HS-5 (cell line): ENCODE data around the gene ZNF831.

ENCODE experiments used
- DNase-seq: peaks from one replicate; pipeline ENCODE4 v3.0.0-alpha.2; 2012; ENCODE audit warnings: low read depth

ZNF831 gene

GRCh38 chr20:59247731-59248684 is 84.4 kb downstream of the ZNF831 start:
- no peak for DNase-seq

DNA sequence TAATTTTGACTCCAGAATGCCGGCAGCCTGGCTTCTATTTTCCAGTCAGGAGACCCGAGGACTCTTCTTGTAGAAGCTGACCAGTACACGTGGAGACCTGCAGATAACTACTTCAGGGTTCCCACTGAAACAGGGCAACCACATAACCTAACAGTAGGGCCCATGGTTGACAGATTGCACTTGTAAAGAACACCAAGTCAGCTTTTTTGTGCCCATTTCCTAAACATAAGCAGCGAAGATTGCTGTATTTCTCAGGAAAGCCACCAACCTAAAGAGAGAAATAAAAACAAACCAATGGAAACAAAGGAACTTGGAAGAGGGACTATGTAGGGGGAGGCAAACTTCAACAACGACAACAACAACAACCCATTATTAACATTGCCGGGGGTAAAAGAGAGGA is 86.7 kb downstream of the ZNF831 start:
- no peak for DNase-seq

GRCh38 chr20:59253325-59253724 is 89.7 kb downstream of the ZNF831 start:
- DNase-seq = no peak

GRCh38 chr20:59253779-59254319 is 90.2 kb downstream of the ZNF831 start:
- no peak for DNase-seq

GRCh38 chr20:59255256-59255655 is 91.6 kb downstream of the ZNF831 start:
- DNase-seq = no peak

GRCh38 chr20:59258221-59258621 is 94.6 kb downstream of the ZNF831 start:
- DNase-seq = no peak

- DNase-seq = no peak
Measured at GRCh38 chr20:59259946-59260345, 96.3 kb downstream of the ZNF831 start.

DNA sequence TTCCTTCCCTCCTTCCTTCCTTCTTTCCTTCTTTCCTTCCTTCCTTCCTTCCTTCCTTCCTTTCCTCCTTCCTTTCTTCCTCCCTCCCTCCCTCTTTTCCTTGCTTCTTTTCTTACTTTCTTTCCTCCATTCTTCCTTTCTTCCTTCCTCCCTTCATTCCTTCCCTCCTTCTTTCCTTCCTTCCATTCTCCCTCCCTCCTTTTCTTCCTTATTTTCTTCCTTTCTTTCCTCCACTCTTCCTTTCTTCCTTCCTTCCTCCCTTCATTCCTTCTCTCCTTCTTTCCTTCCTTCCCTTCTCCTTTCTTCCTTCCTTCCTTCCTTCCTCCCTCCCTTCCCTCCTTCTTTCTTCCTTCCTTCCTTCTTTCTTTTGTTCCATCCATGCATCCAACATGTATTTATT is 101.7 kb downstream of the ZNF831 start:
- DNase-seq = no peak

DNA sequence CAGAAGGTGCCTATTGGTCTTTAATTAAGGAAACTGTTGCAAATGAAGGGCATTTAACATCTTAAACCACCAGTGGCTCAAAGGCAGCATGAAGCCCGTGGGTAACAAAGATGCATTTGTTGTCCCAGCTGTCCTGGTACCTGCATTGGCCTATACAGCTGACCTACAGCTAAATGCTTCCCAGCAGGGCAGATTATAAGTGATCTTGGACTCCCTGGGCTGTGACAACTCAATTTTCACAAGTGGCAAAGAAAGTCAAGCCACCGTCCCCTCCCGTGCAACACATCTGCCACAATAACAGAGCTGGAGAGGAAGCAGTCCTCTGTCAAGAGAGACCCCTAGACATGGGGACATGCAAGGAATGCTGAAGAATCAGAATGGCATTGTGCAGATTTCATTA is 105.2 kb downstream of the ZNF831 start:
- DNase-seq = no peak

- no peak for DNase-seq
Measured at GRCh38 chr20:59269411-59270025, 105.9 kb downstream of the ZNF831 start.

- DNase-seq = no peak
Measured at GRCh38 chr20:59270380-59270779, 106.8 kb downstream of the ZNF831 start.

DNA sequence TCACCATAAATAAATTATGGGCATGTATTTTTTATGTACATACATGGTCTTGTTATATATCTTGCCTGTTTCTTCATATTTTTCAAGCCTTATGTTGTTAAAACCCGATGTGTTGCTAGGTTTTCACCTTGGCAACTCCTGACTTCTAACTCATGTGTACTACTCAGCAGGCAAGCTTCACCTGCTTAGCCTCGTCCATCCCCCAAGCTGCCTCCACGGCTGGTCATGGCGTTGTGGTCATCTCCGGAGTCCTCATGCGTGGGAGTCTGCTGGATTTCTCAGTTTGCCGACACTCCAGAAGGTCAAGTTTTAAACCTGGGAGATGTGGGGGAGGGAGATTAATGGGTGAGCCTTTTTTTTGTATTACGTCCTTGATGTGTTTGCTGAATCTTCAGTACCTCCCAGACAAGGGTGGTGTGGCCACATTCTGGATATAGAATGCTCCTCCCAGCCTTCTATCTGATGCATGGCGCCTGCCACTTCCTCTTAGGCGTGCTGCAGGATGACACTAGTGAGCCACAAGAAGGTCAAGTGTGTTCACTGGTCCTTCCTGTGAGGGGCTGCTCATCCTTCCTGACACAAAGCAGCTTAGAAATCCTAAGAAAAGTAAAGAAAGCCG is 110.2 kb downstream of the ZNF831 start:
- DNase-seq = no peak

DNA sequence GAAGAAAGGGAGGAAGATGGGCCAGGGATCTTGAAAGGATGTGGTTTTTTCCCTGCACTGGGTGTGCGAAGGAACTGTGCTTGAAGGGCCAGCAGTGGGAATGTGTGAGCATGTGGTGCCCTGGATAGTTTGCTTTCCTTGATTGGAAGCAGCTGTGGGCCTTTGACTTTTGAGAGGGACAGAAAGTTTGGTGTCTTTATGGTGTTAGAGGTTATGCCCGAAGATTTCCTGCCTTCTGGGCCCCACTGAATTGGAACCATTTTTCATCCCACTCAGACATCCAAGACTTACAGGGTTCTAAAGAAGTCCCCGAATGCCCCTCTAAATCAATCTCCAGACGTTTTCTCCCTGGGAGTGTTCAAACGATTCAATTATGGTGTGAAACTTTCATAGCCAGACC is 113.3 kb downstream of the ZNF831 start:
- DNase-seq = no peak

DNA sequence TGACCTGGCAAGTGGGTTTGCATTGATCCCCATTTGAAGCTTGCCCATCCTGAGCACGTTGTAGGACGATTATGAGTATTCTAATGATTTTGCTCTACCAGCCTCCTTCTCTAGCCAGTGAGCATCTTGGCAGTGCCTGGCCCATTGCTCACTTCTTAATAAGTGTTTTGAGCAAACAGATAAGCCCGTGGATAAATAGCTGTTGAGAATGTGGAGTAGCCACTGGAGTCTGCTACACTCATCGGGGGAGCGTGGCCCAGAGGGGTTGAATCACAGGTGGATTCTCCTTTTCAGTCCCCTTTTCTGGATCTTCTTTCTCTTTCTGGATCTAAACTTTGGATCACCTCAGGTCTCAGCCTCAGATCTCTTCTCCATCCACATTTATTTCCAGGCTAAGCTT is 120.8 kb downstream of the ZNF831 start:
- no peak for DNase-seq

DNA sequence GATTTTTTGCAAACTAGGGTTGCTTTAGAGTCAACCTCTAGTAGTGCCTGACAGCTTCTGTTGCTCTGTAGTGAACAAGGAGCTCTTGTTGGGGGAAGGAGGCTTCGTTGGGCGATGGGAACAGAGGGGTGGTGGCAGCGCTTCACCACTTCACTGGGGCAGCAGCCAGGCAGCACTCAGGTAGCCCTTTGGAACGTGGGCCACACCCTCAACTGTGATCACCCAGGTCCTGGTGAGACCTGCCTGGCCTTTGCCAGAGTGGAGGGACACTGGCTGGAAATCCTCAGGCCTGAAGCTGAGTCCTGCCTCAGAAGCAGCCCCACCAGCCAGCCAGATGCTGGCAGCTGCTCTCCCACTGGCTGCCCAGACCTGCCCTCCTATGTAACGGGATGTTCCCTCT is 126.4 kb downstream of the ZNF831 start:
- no peak for DNase-seq

- DNase-seq = no peak
Measured at GRCh38 chr20:59291740-59292383, 128.2 kb downstream of the ZNF831 start.

DNA sequence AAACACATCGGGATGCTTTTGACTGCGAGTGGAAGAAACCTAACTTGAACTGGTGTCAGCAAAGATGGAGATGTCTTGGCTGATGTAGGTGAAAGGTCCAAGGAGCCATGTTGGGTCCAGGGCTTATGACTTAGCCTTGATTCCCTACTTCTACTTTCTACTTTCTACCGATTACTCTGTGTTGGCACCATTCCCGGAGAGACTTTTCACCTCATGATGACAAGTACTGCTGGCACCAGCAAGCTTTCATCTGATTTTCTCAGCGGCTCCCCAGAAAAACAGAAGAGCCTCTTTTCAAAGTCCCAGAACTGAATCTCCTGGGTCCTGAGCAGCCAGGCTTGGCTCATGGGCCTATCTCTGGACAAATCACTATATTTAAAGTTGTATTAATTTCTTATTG is 131.9 kb downstream of the ZNF831 start:
- DNase-seq = no peak

GRCh38 chr20:59297686-59298085 is 134.1 kb downstream of the ZNF831 start:
- DNase-seq = no peak

- DNase-seq = no peak
Measured at GRCh38 chr20:59299945-59300332, 136.3 kb downstream of the ZNF831 start.

DNA sequence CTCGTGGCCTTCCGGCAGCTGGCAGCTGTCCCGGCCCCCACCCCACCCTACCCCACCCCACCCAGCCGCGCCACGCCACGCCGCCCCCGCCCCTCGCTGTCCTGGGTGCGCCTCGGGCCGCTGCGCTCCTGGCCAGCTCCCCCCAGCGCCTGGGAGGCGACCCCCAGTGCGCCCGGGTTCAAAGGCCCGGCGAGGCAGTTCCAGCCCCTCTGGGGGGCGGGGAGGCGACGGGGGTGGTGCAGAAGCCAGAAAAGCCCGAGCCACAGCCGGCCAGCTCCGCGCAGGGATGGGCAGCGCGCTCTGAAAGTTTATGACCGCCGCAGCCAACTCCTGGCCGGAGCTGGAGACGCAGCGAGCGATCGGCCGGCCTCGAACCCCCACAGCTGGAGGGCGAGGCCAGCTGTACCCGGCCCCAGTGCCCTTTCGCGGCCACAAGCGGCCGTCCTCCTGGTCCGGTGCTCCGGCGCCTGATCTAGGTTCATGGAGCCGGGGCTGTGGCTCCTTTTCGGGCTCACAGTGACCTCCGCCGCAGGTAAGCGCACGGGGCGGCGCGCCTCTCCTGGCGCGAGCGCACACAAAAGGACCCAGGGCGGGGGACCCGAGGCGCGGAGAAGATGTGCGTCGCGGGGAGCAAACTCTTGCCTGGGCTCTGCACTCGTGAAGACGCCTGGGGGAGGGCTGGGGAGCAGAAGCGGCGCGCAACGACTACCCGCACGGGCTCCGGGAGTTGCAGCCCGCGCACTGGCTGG is 136.9 kb downstream of the ZNF831 start, which contains the start of gene EDN3:
TSS of gene EDN3 (plus strand) at position 279 of the 749 bp plus-strand sequence. CDS start at position 481, 202 bp downstream.
- no peak for DNase-seq

GRCh38 chr20:59301343-59302007 is 137.9 kb downstream of the ZNF831 start:
- no peak for DNase-seq
